Smooth muscle cell (in vitro differentiated cells): ENCODE data around the gene POLR3G. TPM values are rescaled to one million over a fixed set of nuclear protein-coding genes. Genes with fewer than 3 reads are reported as not detected.

Source experiments
- DNase-seq: peaks from one replicate; lab custom pipeline; 2025; ENCODE audit not compliant: unreplicated experiment; lab: John Stamatoyannopoulos, UW
- H2AFZ ChIP-seq: fragments of 200-600 bp; sonication (generic); 2 replicates; pipeline ENCODE4 v1.6.0; 2016; ENCODE audit warnings: antibody characterized with exemption, low read depth, mild to moderate bottlenecking
- H3F3A ChIP-seq: fragments of 200-600 bp; sonication (generic); 2 replicates; pipeline ENCODE4 v1.6.0; 2017; ENCODE audit warnings: antibody characterized with exemption, low read depth
- H3K27ac ChIP-seq: fragments of 200-600 bp; sonication (generic); 2 replicates; pipeline ENCODE4 v1.5.1; 2016; ENCODE audit warnings: low read depth, mild to moderate bottlenecking
- H3K27me3 ChIP-seq: fragments of 200-600 bp; sonication (generic); 2 replicates; pipeline ENCODE4 v1.6.1; 2016; ENCODE audit warnings: low read depth, mild to moderate bottlenecking
- H3K36me3 ChIP-seq: fragments of 200-600 bp; sonication (generic); 2 replicates; pipeline ENCODE4 v1.5.1; 2016; ENCODE audit warnings: low read depth
- H3K4me1 ChIP-seq: fragments of 200-600 bp; sonication (generic); 2 replicates; pipeline ENCODE4 v1.5.1; 2016; ENCODE audit warnings: low read depth
- H3K4me2 ChIP-seq: fragments of 200-600 bp; sonication (generic); 2 replicates; pipeline ENCODE4 v1.6.0; 2016; ENCODE audit warnings: mild to moderate bottlenecking
- H3K4me3 ChIP-seq: fragments of 200-600 bp; sonication (generic); 2 replicates; pipeline ENCODE4 v1.5.1; 2016; ENCODE audit warnings: mild to moderate bottlenecking
- H3K79me2 ChIP-seq: fragments of 200-600 bp; sonication (generic); 2 replicates; pipeline ENCODE4 v1.6.0; 2016; ENCODE audit warnings: low read depth, mild to moderate bottlenecking
- H3K9ac ChIP-seq: fragments of 200-600 bp; sonication (generic); 2 replicates; pipeline ENCODE4 v1.6.0; 2016; ENCODE audit warnings: low read depth
- H3K9me3 ChIP-seq: fragments of 200-600 bp; sonication (generic); replicated peaks from 2 replicates; pipeline ENCODE4 v1.5.1; 2016; ENCODE audit warnings: low read depth
- H4K20me1 ChIP-seq: fragments of 200-600 bp; sonication (generic); 2 replicates; pipeline ENCODE4 v1.6.0; 2016; ENCODE audit warnings: low read depth
- WGBS: methylation state at CpG from one replicate; pipeline ENCODE4 v1.1.7; 2016; ENCODE audit warnings: low lambda C conversion rate; 5-methylcytosine and 5-hydroxymethylcytosine counted together
- polyA plus RNA-seq: library from polyadenylated mRNA; unstranded; fragments of >200 nt; fragmentation: Nextera tagmentation; extraction: Ambion mirVana; gene quantifications from 2 replicates; pipeline ENCODE4 v1.2.1, GENCODE V29; 2016
- total RNA-seq: library from RNA; depleted of rRNA; stranded (reverse); fragments of >200 nt; gene quantifications from 2 replicates; pipeline ENCODE4 v1.2.3, GENCODE V29; 2014
- TF ChIP-seq, protein P1 (sequence below): fragments of 200-600 bp; sonication (generic); IDR thresholded peaks from 2 replicates; pipeline ENCODE4 v1.5.1; 2017; ENCODE audit warnings: borderline replicate concordance, mild to moderate bottlenecking, antibody characterized with exemption; ENCODE audit not compliant: insufficient read depth, poor library complexity, severe bottlenecking

The POLR3G gene
- total and polyA plus RNA-seq, 2 experiments from 2014 or later, result 1.6 to 2.3 TPM

DNA sequence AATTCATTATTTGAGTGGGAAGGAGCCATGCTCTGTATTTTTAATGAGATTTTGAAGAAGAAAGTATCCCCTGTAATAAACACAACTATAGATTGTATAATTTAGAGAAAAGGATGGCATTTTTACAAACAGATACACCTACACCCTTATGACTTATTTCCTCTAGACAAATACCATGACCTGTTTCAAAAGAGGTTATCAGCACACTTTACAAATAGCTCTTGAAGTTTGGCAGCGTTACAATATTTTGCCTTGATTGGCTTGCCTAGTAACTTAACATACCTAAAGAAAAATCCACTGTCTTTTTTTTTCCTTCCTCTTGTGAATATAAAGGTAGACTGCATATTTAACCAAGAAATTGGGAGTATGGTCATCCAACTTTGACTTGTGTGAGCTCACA, 36.6 kb upstream of the POLR3G start:
- 69% methylated on average over 1 of the region's 1 CpG for WGBS
- H3F3A ChIP-seq, result no peaks in the 10 kb centered on the region
- no peak overlapping the region for H3K4me2 ChIP-seq
- H3K27ac ChIP-seq, result no peak overlapping the region
- H3K27me3 ChIP-seq, result peaks cover 11% of the 10 kb centered on the region
- no peaks in the 10 kb centered on the region for H3K79me2 ChIP-seq
- H3K9me3 ChIP-seq, result no peaks in the 10 kb centered on the region
- DNase-seq, result no peak
- H3K4me3 ChIP-seq, result no peak overlapping the region
- no peaks in the 10 kb centered on the region for H3K36me3 ChIP-seq
- H3K4me1 ChIP-seq, result peaks cover 9% of the 10 kb centered on the region
- no peak overlapping the region for H2AFZ ChIP-seq
- TF ChIP-seq, protein P1, sequence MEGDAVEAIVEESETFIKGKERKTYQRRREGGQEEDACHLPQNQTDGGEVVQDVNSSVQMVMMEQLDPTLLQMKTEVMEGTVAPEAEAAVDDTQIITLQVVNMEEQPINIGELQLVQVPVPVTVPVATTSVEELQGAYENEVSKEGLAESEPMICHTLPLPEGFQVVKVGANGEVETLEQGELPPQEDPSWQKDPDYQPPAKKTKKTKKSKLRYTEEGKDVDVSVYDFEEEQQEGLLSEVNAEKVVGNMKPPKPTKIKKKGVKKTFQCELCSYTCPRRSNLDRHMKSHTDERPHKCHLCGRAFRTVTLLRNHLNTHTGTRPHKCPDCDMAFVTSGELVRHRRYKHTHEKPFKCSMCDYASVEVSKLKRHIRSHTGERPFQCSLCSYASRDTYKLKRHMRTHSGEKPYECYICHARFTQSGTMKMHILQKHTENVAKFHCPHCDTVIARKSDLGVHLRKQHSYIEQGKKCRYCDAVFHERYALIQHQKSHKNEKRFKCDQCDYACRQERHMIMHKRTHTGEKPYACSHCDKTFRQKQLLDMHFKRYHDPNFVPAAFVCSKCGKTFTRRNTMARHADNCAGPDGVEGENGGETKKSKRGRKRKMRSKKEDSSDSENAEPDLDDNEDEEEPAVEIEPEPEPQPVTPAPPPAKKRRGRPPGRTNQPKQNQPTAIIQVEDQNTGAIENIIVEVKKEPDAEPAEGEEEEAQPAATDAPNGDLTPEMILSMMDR, result no peak
- no peaks in the 10 kb centered on the region for H4K20me1 ChIP-seq
- no peak overlapping the region for H3K9ac ChIP-seq

DNA sequence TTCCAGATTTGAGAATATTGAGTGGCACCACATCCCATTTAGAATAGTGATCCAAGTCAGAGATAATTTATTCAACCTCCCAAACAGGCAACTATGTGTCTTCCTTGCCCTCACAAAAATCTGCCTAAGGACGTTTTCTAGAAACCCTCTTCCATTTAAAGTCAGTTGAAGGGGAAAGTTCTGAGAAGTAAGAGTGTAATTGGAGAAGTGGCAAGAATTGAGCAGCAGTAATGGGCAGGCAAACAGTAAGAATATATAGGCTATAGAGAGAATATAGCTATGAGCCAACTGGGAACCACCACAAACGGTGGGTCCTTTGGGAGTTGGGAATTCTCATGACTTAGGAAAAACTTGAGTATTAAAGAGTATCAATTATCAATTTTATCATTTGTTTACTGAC, 34.0 kb upstream of the POLR3G start:
- TF ChIP-seq, protein P1, result no peak
- H3K79me2 ChIP-seq, result no peaks in the 10 kb centered on the region
- H3K27ac ChIP-seq, result no peak overlapping the region
- H3K4me3 ChIP-seq, result no peak overlapping the region
- no peak overlapping the region for H3K9ac ChIP-seq
- no peak for DNase-seq
- peak overlapping the region; percentile 96 for H2AFZ ChIP-seq
- H3K27me3 ChIP-seq, result peaks cover 11% of the 10 kb centered on the region
- no peaks in the 10 kb centered on the region for H4K20me1 ChIP-seq
- 60% methylated on average over 2 of the region's 2 CpGs for WGBS
- H3F3A ChIP-seq, result no peaks in the 10 kb centered on the region
- H3K4me2 ChIP-seq, result peak overlapping the region; percentile 85
- H3K36me3 ChIP-seq, result no peaks in the 10 kb centered on the region
- H3K4me1 ChIP-seq, result peaks cover 9% of the 10 kb centered on the region
- H3K9me3 ChIP-seq, result no peaks in the 10 kb centered on the region

DNA sequence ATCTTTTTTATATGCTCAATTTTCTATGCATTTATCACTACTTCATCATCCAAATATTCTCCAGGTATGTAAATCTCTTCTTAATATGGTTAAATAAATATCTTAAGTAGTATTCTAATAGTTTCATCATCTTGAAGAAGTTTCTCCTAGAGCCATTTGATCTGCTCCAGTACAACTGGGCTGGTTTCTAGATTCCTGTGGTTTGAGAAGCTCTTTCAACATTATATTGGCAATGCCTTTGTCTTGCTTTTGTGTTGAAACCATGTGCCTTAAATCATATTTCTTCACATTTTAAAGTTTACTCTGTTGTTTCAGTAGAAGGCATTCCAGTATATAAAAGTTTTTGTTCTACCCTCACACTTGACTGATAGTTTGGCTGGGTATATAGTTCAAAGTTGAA, 27.7 kb upstream of the POLR3G start:
- no peak overlapping the region for H2AFZ ChIP-seq
- H3K27me3 ChIP-seq, result no peaks in the 10 kb centered on the region
- H4K20me1 ChIP-seq, result no peaks in the 10 kb centered on the region
- H3K36me3 ChIP-seq, result no peaks in the 10 kb centered on the region
- no peaks in the 10 kb centered on the region for H3K79me2 ChIP-seq
- H3K4me1 ChIP-seq, result no peaks in the 10 kb centered on the region
- H3K9ac ChIP-seq, result no peak overlapping the region
- no peak for DNase-seq
- TF ChIP-seq, protein P1, result no peak
- no peaks in the 10 kb centered on the region for H3K9me3 ChIP-seq
- H3K4me2 ChIP-seq, result no peak overlapping the region
- no peak overlapping the region for H3K27ac ChIP-seq
- H3F3A ChIP-seq, result no peaks in the 10 kb centered on the region
- no peak overlapping the region for H3K4me3 ChIP-seq

DNA sequence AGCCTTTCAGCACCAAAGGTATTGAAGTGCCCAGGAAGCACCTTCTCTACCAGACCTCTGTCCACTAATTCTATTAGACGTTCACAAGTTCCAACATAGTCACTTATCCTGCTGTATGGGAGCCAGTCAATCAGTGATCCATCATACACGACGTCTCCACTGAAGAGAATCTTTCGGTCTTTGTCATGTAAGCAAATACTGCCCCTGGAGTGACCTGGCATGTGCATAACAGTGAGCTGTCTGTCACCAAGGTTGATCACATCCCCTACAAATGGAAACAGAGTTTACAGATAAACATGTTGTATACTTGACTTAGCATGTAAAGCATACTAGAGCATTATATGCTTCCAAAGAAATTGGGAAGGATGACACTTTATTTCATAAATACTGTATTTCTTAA, 13.4 kb upstream of the POLR3G start:
- no peak for DNase-seq
- no peaks in the 10 kb centered on the region for H3K79me2 ChIP-seq
- no peak overlapping the region for H3K27ac ChIP-seq
- no peaks in the 10 kb centered on the region for H3K36me3 ChIP-seq
- H4K20me1 ChIP-seq, result no peaks in the 10 kb centered on the region
- no peaks in the 10 kb centered on the region for H3K27me3 ChIP-seq
- TF ChIP-seq, protein P1, result no peak
- H3F3A ChIP-seq, result no peaks in the 10 kb centered on the region
- H3K9ac ChIP-seq, result no peak overlapping the region
- H3K9me3 ChIP-seq, result no peaks in the 10 kb centered on the region
- no peaks in the 10 kb centered on the region for H3K4me1 ChIP-seq
- WGBS, result 59% methylated on average over 4 of the region's 4 CpGs
- H3K4me3 ChIP-seq, result no peak overlapping the region
- no peak overlapping the region for H3K4me2 ChIP-seq
- H2AFZ ChIP-seq, result no peak overlapping the region
